Effector memory CD4-positive, alpha-beta T cell (primary cell): Measurements from ENCODE around the gene SPP1.

Experiments used
- DNase-seq, 3 donors: peaks; one replicate each; pipeline ENCODE4 v3.0.0-alpha.2; 2020
- H3K27ac ChIP-seq: 2 replicates; pipeline ENCODE4 v1.7.0; 2013; ENCODE audit warnings: mild to moderate bottlenecking, low read length, moderate library complexity; ENCODE audit not compliant: insufficient read depth, poor library complexity, severe bottlenecking
- H3K27me3 ChIP-seq: replicated peaks from 2 replicates; pipeline ENCODE4 v1.7.0; 2013; ENCODE audit warnings: mild to moderate bottlenecking, low read length; ENCODE audit not compliant: insufficient read depth, control insufficient read depth, poor library complexity, severe bottlenecking
- H3K36me3 ChIP-seq: 2 replicates; pipeline ENCODE4 v1.7.0; 2013; ENCODE audit warnings: mild to moderate bottlenecking, low read length, moderate library complexity; ENCODE audit not compliant: control insufficient read depth, insufficient read depth
- H3K4me1 ChIP-seq: 2 replicates; pipeline ENCODE4 v1.7.0; 2013; ENCODE audit warnings: low read length, mild to moderate bottlenecking; ENCODE audit not compliant: control insufficient read depth, insufficient read depth, poor library complexity, severe bottlenecking
- H3K4me3 ChIP-seq: 2 replicates; pipeline ENCODE4 v1.7.0; 2013; ENCODE audit warnings: low read length, low read depth, mild to moderate bottlenecking; ENCODE audit not compliant: insufficient read depth, poor library complexity, severe bottlenecking
- H3K9me3 ChIP-seq: 2 replicates; pipeline ENCODE4 v1.7.0; 2013; ENCODE audit warnings: mild to moderate bottlenecking, low read length, moderate library complexity; ENCODE audit not compliant: control insufficient read depth

SPP1 gene

GRCh38 chr4:87970121-87970520 lies 5.4 kb upstream of the SPP1 start:
- H3K4me1 ChIP-seq, result no peaks in the 10 kb centered on the region
- H3K27me3 ChIP-seq, result peaks cover 4% of the 10 kb centered on the region
- DNase-seq, result no peak
- H3K9me3 ChIP-seq, result no peaks in the 10 kb centered on the region
- no peaks in the 10 kb centered on the region for H3K36me3 ChIP-seq
- H3K27ac ChIP-seq, result no peak overlapping the region
- no peak overlapping the region for H3K4me3 ChIP-seq

- Histone ChIP-seq H3K36me3 (no peaks in the 10 kb centered on the region), H3K4me1 (no peaks in the 10 kb centered on the region), H3K27me3 (peaks cover 6% of the 10 kb centered on the region), H3K9me3 (no peaks in the 10 kb centered on the region), H3K27ac (no peak overlapping the region), H3K4me3 (no peak overlapping the region)
- DNase-seq, result no peak
These were observed 3.6 kb upstream of the SPP1 start for GRCh38 chr4:87971866-87972265.

- Histone ChIP-seq H3K36me3 (no peaks in the 10 kb centered on the region), H3K27me3 (peaks cover 6% of the 10 kb centered on the region), H3K4me3 (no peak overlapping the region), H3K4me1 (no peaks in the 10 kb centered on the region), H3K27ac (no peak overlapping the region), H3K9me3 (no peaks in the 10 kb centered on the region)
- no peak for DNase-seq
These were observed 2.0 kb upstream of the SPP1 start for GRCh38 chr4:87973283-87974169.

GRCh38 chr4:87974856-87975462 lies 555 bp upstream of the SPP1 start:
- Histone ChIP-seq H3K27ac (no peak overlapping the region), H3K36me3 (no peaks in the 10 kb centered on the region), H3K4me1 (no peaks in the 10 kb centered on the region), H3K27me3 (peaks cover 6% of the 10 kb centered on the region), H3K9me3 (no peaks in the 10 kb centered on the region), H3K4me3 (no peak overlapping the region)
- no peak for DNase-seq

GRCh38 chr4:87977521-87978278 lies 2.2 kb downstream of the SPP1 start:
- no peak for DNase-seq
- Histone ChIP-seq H3K36me3 (no peaks in the 10 kb centered on the region), H3K4me1 (no peaks in the 10 kb centered on the region), H3K9me3 (no peaks in the 10 kb centered on the region), H3K27me3 (peaks cover 10% of the 10 kb centered on the region), H3K4me3 (no peak overlapping the region), H3K27ac (no peak overlapping the region)

- Histone ChIP-seq H3K9me3 (no peaks in the 10 kb centered on the region), H3K4me3 (no peak overlapping the region), H3K27ac (no peak overlapping the region), H3K27me3 (peaks cover 10% of the 10 kb centered on the region), H3K36me3 (no peaks in the 10 kb centered on the region), H3K4me1 (no peaks in the 10 kb centered on the region)
- DNase-seq, result no peak
These were observed 3.2 kb downstream of the SPP1 start for GRCh38 chr4:87978681-87979080.

GRCh38 chr4:87979810-87980209 lies 4.3 kb downstream of the SPP1 start:
- no peaks in the 10 kb centered on the region for H3K36me3 ChIP-seq
- H3K9me3 ChIP-seq, result no peaks in the 10 kb centered on the region
- H3K27ac ChIP-seq, result no peak overlapping the region
- no peak overlapping the region for H3K4me3 ChIP-seq
- no peak for DNase-seq
- no peaks in the 10 kb centered on the region for H3K4me1 ChIP-seq
- H3K27me3 ChIP-seq, result peaks cover 7% of the 10 kb centered on the region

- H3K27ac ChIP-seq, result no peak overlapping the region
- no peaks in the 10 kb centered on the region for H3K9me3 ChIP-seq
- no peaks in the 10 kb centered on the region for H3K4me1 ChIP-seq
- DNase-seq, result no peak
- H3K27me3 ChIP-seq, result peaks cover 6% of the 10 kb centered on the region
- no peak overlapping the region for H3K4me3 ChIP-seq
- H3K36me3 ChIP-seq, result no peaks in the 10 kb centered on the region
These were observed 6.0 kb downstream of the SPP1 start for GRCh38 chr4:87981486-87981885.

- peaks cover 3% of the 10 kb centered on the region for H3K27me3 ChIP-seq
- no peaks in the 10 kb centered on the region for H3K36me3 ChIP-seq
- no peak for DNase-seq
- H3K9me3 ChIP-seq, result no peaks in the 10 kb centered on the region
- no peak overlapping the region for H3K27ac ChIP-seq
- no peaks in the 10 kb centered on the region for H3K4me1 ChIP-seq
- no peak overlapping the region for H3K4me3 ChIP-seq
These were observed 6.5 kb downstream of the SPP1 start for GRCh38 chr4:87982036-87982435.
